PC-3 (cell line): ENCODE measurements around the gene PDP2. TPM values are rescaled to one million over a fixed set of nuclear protein-coding genes. Genes with fewer than 3 reads are reported as not detected.

Source experiments
- ATAC-seq: fragments of 200-7000 bp; cut with Tn5 transposase; 2 replicates; pipeline ENCODE4 v1.9.1; 2020; ENCODE audit warnings: mild to moderate bottlenecking, moderate library complexity
- BruUV-seq: library from RNA; stranded (reverse); fragments of 400-500 nt; replicated peaks from 2 replicates; lab custom pipeline; 2021; lab: Mats Ljungman, UMichigan
- CTCF ChIA-PET: fragments of 300-600 bp; sonication (Branson Sonifier 250); formaldehyde crosslinking; loops from one replicate; lab custom pipeline; 2022; ENCODE audit warnings: antibody characterized with exemption; lab: Charles Lee
- POLR2A ChIA-PET: fragments of 300-600 bp; sonication (Branson Sonifier 250); formaldehyde crosslinking; loops from one replicate; lab custom pipeline; 2022; ENCODE audit warnings: antibody characterized with exemption; ENCODE audit not compliant: unreplicated experiment; lab: Charles Lee
- DNase-seq: peaks from one replicate; pipeline ENCODE4 v3.0.0-alpha.2; 2015
- H2AFZ ChIP-seq: fragments of 300-600 bp; sonication (generic); 2 replicates; pipeline ENCODE4 v1.6.0; 2016; ENCODE audit warnings: antibody characterized with exemption, low read length
- H3F3A ChIP-seq: fragments of 300-600 bp; sonication (generic); one replicate; pipeline ENCODE4 v1.6.0; 2017; ENCODE audit warnings: antibody characterized with exemption, low read length, control low read depth, mild to moderate bottlenecking; ENCODE audit not compliant: unreplicated experiment
- H3K27ac ChIP-seq: fragments of 300-600 bp; sonication (generic); 2 replicates; pipeline ENCODE4 v1.5.1; 2016; ENCODE audit warnings: mild to moderate bottlenecking, low read length
- H3K27me3 ChIP-seq: fragments of 300-600 bp; sonication (generic); 2 replicates; pipeline ENCODE4 v1.6.1; 2016; ENCODE audit warnings: low read length, mixed read lengths
- H3K36me3 ChIP-seq: fragments of 300-600 bp; sonication (generic); 2 replicates; pipeline ENCODE4 v1.6.1; 2016; ENCODE audit warnings: low read depth, mixed run types, low read length, mixed read lengths
- H3K4me1 ChIP-seq: fragments of 300-600 bp; sonication (generic); 2 replicates; pipeline ENCODE4 v1.5.1; 2016; ENCODE audit warnings: low read length; ENCODE audit not compliant: insufficient read depth
- H3K4me2 ChIP-seq: fragments of 300-600 bp; sonication (generic); 2 replicates; pipeline ENCODE4 v1.6.0; 2016; ENCODE audit warnings: low read length
- H3K4me3 ChIP-seq: fragments of 300-600 bp; sonication (generic); 2 replicates; pipeline ENCODE4 v1.5.1; 2016; ENCODE audit warnings: mild to moderate bottlenecking, low read length, mixed read lengths
- H3K79me2 ChIP-seq: fragments of 300-600 bp; sonication (generic); 2 replicates; pipeline ENCODE4 v1.6.1; 2017; ENCODE audit warnings: low read length, mixed read lengths
- H3K9ac ChIP-seq: fragments of 300-600 bp; sonication (generic); 2 replicates; pipeline ENCODE4 v1.6.0; 2016; ENCODE audit warnings: mild to moderate bottlenecking, low read length
- H3K9me2 ChIP-seq: fragments of 300-600 bp; sonication (generic); replicated peaks from 2 replicates; pipeline ENCODE4 v1.6.1; 2016; ENCODE audit warnings: mixed run types, low read length, mixed read lengths
- H3K9me3 ChIP-seq: fragments of 300-600 bp; sonication (generic); 2 replicates; pipeline ENCODE4 v1.6.1; 2016; ENCODE audit warnings: low read length, mixed read lengths
- H4K20me1 ChIP-seq: fragments of 300-600 bp; sonication (generic); 2 replicates; pipeline ENCODE4 v1.6.1; 2016; ENCODE audit warnings: low read length, mixed read lengths
- CTCF ChIP-seq: fragments of 300-600 bp; sonication (generic); conservative IDR thresholded peaks from 2 replicates; pipeline ENCODE4 v1.5.1; 2017; ENCODE audit warnings: antibody characterized with exemption, low read depth, mild to moderate bottlenecking, low read length
- EZH2 ChIP-seq: fragments of 300-600 bp; sonication (generic); IDR thresholded peaks from one replicate; pipeline ENCODE4 v1.6.1; 2017; ENCODE audit warnings: antibody characterized with exemption, mild to moderate bottlenecking, low read length; ENCODE audit not compliant: unreplicated experiment
- EZH2phosphoT487 ChIP-seq: fragments of 300-600 bp; sonication (generic); IDR thresholded peaks from 2 replicates; pipeline ENCODE4 v1.6.1; 2018; ENCODE audit warnings: mild to moderate bottlenecking, antibody characterized with exemption, low read length, borderline replicate concordance
- intact Hi-C: fragments of 100-400 bp; cut with micrococcal nuclease; formaldehyde crosslinking; loops from 2 replicates; pipeline ENCODE4 v1.9.0; 2023
- total RNA-seq: library from RNA; depleted of rRNA; stranded (reverse); fragments of >200 nt; gene quantifications from 2 replicates; pipeline ENCODE4 v1.2.3, GENCODE V29; 2014

PDP2 gene
- total RNA-seq, 1 experiment from 2014 or later: 2.8 TPM

DNA sequence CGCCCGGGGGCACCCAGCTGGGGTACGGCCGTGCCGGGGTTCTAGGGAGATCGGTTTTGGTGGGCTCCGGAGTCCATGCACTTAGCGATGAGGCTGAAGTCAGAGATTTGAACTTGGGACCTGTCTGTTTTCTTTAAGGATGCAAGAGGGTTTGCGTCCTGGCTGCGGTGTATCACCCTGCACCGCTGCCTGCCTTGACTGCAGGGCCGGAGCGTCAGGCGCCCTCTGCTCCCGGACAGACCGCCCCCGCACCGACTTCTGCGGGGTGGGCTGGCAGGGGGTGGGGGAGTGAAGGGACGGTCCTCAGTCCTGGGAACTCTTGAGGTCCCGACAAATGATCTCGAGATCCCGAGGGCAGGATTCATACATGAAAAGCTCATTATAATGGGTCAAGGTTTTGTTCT is 701 bp downstream of the PDP2 start:
- H4K20me1 ChIP-seq: no peaks in the 10 kb centered on the region
- no peaks in the 10 kb centered on the region for H3K9me2 ChIP-seq
- peak overlapping the region; percentile 96 for H3K4me2 ChIP-seq
- H3K36me3 ChIP-seq: peaks cover 8% of the 10 kb centered on the region
- peak overlapping the region; percentile 96 for H3K4me3 ChIP-seq
- no peak for TF ChIP-seq EZH2
- BruUV-seq: no TSS peak
- no peaks in the 10 kb centered on the region for H3K9me3 ChIP-seq
- H3K4me1 ChIP-seq: peaks cover 9% of the 10 kb centered on the region; the same call in 1 of the 2 replicates
- H3K27ac ChIP-seq: no peak overlapping the region
- peak overlapping the region; percentile 94 for H2AFZ ChIP-seq
- H3K27me3 ChIP-seq: no peaks in the 10 kb centered on the region
- no peak for ATAC-seq
- POLR2A ChIA-PET: interaction anchor here (0.7 kb wide), 1 partner anchor 8 kb away, joined by 4 read pairs; no protein-coding TSS in a partner anchor
- no peaks in the 10 kb centered on the region for H3F3A ChIP-seq
- CTCF ChIA-PET: interaction anchor here (0.8 kb wide), 1 partner anchor 139 kb away, joined by 3 read pairs; no protein-coding TSS in a partner anchor
- DNase-seq: no peak
- H3K9ac ChIP-seq: peak overlapping the region; percentile 75
- peaks cover 14% of the 10 kb centered on the region for H3K79me2 ChIP-seq
- intact Hi-C loops: no loop called here

- ChIA-PET CTCF (interaction anchor here (1.3 kb wide), 1 partner anchor 9 kb away, joined by 8 read pairs; no protein-coding TSS in a partner anchor), POLR2A (interaction anchor here (0.7 kb wide), 1 partner anchor 8 kb away, joined by 4 read pairs; no protein-coding TSS in a partner anchor)
- H3K4me1 ChIP-seq: peaks cover 9% of the 10 kb centered on the region; the same call in 1 of the 2 replicates
- no peaks in the 10 kb centered on the region for H3F3A ChIP-seq
- H3K9me3 ChIP-seq: no peaks in the 10 kb centered on the region
- intact Hi-C loops: no loop called here
- peak overlapping the region; percentile 54 for H3K4me3 ChIP-seq
- peaks cover 14% of the 10 kb centered on the region for H3K79me2 ChIP-seq
- no peaks in the 10 kb centered on the region for H3K27me3 ChIP-seq
- H4K20me1 ChIP-seq: no peaks in the 10 kb centered on the region
- DNase-seq: no peak
- no peak overlapping the region for H3K9ac ChIP-seq
- TF ChIP-seq EZH2phosphoT487 (no peak), EZH2 (no peak), CTCF (no peak)
- H2AFZ ChIP-seq: no peak overlapping the region
- H3K36me3 ChIP-seq: peaks cover 8% of the 10 kb centered on the region
- no peak for ATAC-seq
- no peaks in the 10 kb centered on the region for H3K9me2 ChIP-seq
- no TSS peak for BruUV-seq
- H3K4me2 ChIP-seq: peak overlapping the region; percentile 96
- H3K27ac ChIP-seq: no peak overlapping the region
These were observed 1.2 kb downstream of the PDP2 start for GRCh38 chr16:66881560-66881959.

DNA sequence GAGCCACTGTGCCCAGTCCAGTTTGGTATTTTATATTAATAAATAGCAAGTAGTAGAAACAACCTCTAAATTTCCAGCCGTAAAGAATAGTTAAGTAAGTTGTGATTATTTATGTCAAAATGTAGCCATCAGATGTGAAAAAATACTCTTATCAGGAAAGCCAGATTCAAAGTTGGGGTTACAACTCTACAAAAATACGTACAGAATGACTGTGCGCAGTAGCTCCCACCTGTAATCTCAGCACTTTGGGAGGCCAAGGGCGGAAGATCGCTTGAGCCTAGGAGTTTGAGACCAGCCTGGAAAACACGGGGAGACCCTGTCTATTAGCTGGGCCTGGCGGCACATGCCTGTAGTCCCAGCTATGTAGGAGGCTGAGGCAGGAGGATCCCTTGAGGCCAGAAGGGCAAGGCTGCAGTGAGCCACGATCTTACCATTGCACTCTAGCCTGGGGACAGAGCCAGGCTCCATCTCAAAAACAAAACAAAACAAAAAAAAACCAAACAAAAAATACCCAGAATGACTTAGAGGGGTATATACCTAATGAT is 1.7 kb downstream of the PDP2 start:
- ChIA-PET POLR2A (interaction anchor here (0.7 kb wide), 1 partner anchor 9 kb away, joined by 4 read pairs; no protein-coding TSS in a partner anchor), CTCF (interaction anchor here (1.3 kb wide), 1 partner anchor 9 kb away, joined by 8 read pairs; no protein-coding TSS in a partner anchor)
- no TSS peak for BruUV-seq
- no peak overlapping the region for H3K4me3 ChIP-seq
- H3K27ac ChIP-seq: no peak overlapping the region
- H3K4me1 ChIP-seq: peaks cover 9% of the 10 kb centered on the region; the same call in 1 of the 2 replicates
- H3K79me2 ChIP-seq: peaks cover 14% of the 10 kb centered on the region
- H2AFZ ChIP-seq: no peak overlapping the region
- H3K4me2 ChIP-seq: peak overlapping the region; percentile 96
- no peaks in the 10 kb centered on the region for H3F3A ChIP-seq
- H3K9me2 ChIP-seq: no peaks in the 10 kb centered on the region
- H4K20me1 ChIP-seq: no peaks in the 10 kb centered on the region
- TF ChIP-seq EZH2 (no peak), CTCF (no peak), EZH2phosphoT487 (no peak)
- no peak overlapping the region for H3K9ac ChIP-seq
- DNase-seq (no peak), ATAC-seq (no peak)
- no peaks in the 10 kb centered on the region for H3K27me3 ChIP-seq
- H3K9me3 ChIP-seq: no peaks in the 10 kb centered on the region
- intact Hi-C loops: no loop called here
- H3K36me3 ChIP-seq: peaks cover 8% of the 10 kb centered on the region
